Transverse colon (tissue), 4 donors: ENCODE measurements around the gene PAGE1. TPM values are rescaled to one million over a fixed set of nuclear protein-coding genes. Genes with fewer than 3 reads are reported as not detected.

Experiments used
- DNase-seq: peaks from one replicate; pipeline ENCODE4 v3.0.0-alpha.2; 2019
- H3K27ac ChIP-seq, 4 donors: fragments of 200-600 bp; sonication (generic); 2 replicates each; pipeline ENCODE4 v1.5.1; 2016 to 2018; ENCODE audit warnings: inconsistent platforms in 4 of 4
- H3K27me3 ChIP-seq: fragments of 200-600 bp; sonication (generic); 2 replicates; pipeline ENCODE4 v1.5.1; 2017; ENCODE audit warnings: inconsistent platforms
- H3K36me3 ChIP-seq, 4 donors: fragments of 200-600 bp; sonication (generic); 2 replicates each; pipeline ENCODE4 v1.5.1; 2017 to 2019; ENCODE audit warnings: inconsistent platforms in 4 of 4
- H3K4me1 ChIP-seq, 4 donors: fragments of 200-600 bp; sonication (generic); 2 replicates each; pipeline ENCODE4 v1.5.1; 2017 to 2020; ENCODE audit warnings: inconsistent platforms in 4 of 4
- H3K4me3 ChIP-seq, 4 donors: fragments of 200-600 bp; sonication (generic); 1 replicate in 1 of 4; 2 replicates in 3 of 4; pipeline versions ENCODE4 v1.5.1 to v1.6.1; 2017 to 2019; ENCODE audit warnings: inconsistent platforms in 4 of 4
- H3K9me3 ChIP-seq, 2 donors: fragments of 200-600 bp; sonication (generic); 2 replicates each; pipeline ENCODE4 v1.5.1; 2017 to 2019; ENCODE audit warnings: inconsistent platforms in 2 of 2
- CTCF ChIP-seq, 5 experiments: fragments of 200-600 bp in 3 of 5; fragments of 450-650 bp in 2 of 5; sonication (generic) in 3 of 5; IDR thresholded peaks; 1 replicate in 2 of 5; 2 replicates in 3 of 5; pipeline ENCODE4 v1.5.1; 2016 to 2017; ENCODE audit warnings: antibody characterized with exemption in 5 of 5, inconsistent platforms in 3 of 5, mild to moderate bottlenecking in 2 of 5, moderate library complexity in 1 of 5
- EP300 ChIP-seq: sonication (generic); formaldehyde crosslinking; IDR thresholded peaks from one replicate; pipeline ENCODE4 v1.6.1; 2017; ENCODE audit warnings: antibody characterized with exemption, low read depth
- POLR2A ChIP-seq: fragments of 450-650 bp; IDR thresholded peaks from one replicate; pipeline ENCODE4 v1.6.1; 2016; ENCODE audit warnings: antibody characterized with exemption, mild to moderate bottlenecking, moderate library complexity
- POLR2AphosphoS5 ChIP-seq, 3 donors: sonication (generic); formaldehyde crosslinking; IDR thresholded peaks; one replicate each; pipeline ENCODE4 v1.6.1; 2016; ENCODE audit warnings: antibody characterized with exemption in 3 of 3
- WGBS, 2 donors: methylation state at CpG; one replicate each; pipeline ENCODE4 v1.1.5; 2018; ENCODE audit warnings: low coverage in 1 of 2; 5-methylcytosine and 5-hydroxymethylcytosine counted together
- in situ Hi-C, 4 donors: fragments of 200-750 bp; cut with MboI; loops; one replicate each; pipeline versions ENCODE4 v1.15.0 to v1.15.1; 2017; ENCODE audit warnings: low sequenced_read_pairs in 3 of 4, low pct_ligation_motif_present in 1 of 4, low pct_unique_long_range_greater_than_20kb in 1 of 4
- intact Hi-C: fragments of 100-400 bp; cut with DNase I; formaldehyde crosslinking; loops from one replicate; pipeline ENCODE4 v1.15.1; 2023; ENCODE audit warnings: low total_unique reads
- total RNA-seq, 4 donors: library from RNA; depleted of rRNA; stranded (reverse); fragments of >200 nt; gene quantifications; one replicate each; pipeline ENCODE4 v1.1.0, GENCODE V29; 2016

Gene PAGE1
- total RNA-seq, 4 donors from 2014 or later: not detected

GRCh38 chrX:49659771-49660170 lies 36.0 kb downstream of the PAGE1 start:
- 57% methylated on average over 4 of the region's 4 CpGs; no CpG with 5 or more reads in 1 of the 2 donors for WGBS, 2 donors
- Histone ChIP-seq H3K9me3 (no peaks in the 10 kb centered on the region), H3K27me3 (no peaks in the 10 kb centered on the region), H3K4me1 (no peaks in the 10 kb centered on the region), H3K36me3 (no peaks in the 10 kb centered on the region), H3K27ac (no peak overlapping the region), H3K4me3 (no peak overlapping the region)
- in situ Hi-C loops: no loop called here
- no peak for TF ChIP-seq CTCF (IDR thresholded peaks at IDR 0.05)
- DNase-seq: no peak
- intact Hi-C loops: no loop called here

GRCh38 chrX:49656533-49656932 lies 39.3 kb downstream of the PAGE1 start:
- Histone ChIP-seq H3K4me3 (no peak overlapping the region), H3K27me3 (no peaks in the 10 kb centered on the region), H3K4me1 (no peaks in the 10 kb centered on the region), H3K27ac (no peak overlapping the region), H3K36me3 (no peaks in the 10 kb centered on the region), H3K9me3 (no peaks in the 10 kb centered on the region)
- 59% methylated on average over 3 of the region's 3 CpGs; no CpG with 5 or more reads in 1 of the 2 donors for WGBS, 2 donors
- intact Hi-C loops (no loop called here), in situ Hi-C loops (no loop called here)
- TF ChIP-seq POLR2A (no peak), CTCF (IDR thresholded peaks at IDR 0.05) (no peak), EP300 (no peak), POLR2AphosphoS5 (IDR thresholded peaks at IDR 0.05) (no peak)
- DNase-seq: no peak

- intact Hi-C loops (no loop called here), in situ Hi-C loops (no loop called here)
- TF ChIP-seq EP300: no peak
- Histone ChIP-seq H3K36me3 (no peaks in the 10 kb centered on the region), H3K4me1 (no peaks in the 10 kb centered on the region), H3K9me3 (no peaks in the 10 kb centered on the region), H3K27ac (no peak overlapping the region), H3K27me3 (no peaks in the 10 kb centered on the region), H3K4me3 (no peak overlapping the region)
- 65% methylated on average over 6 of the region's 8 CpGs; no CpG with 5 or more reads in 1 of the 2 donors for WGBS, 2 donors
- DNase-seq: no peak
These were observed 50.7 kb downstream of the PAGE1 start for GRCh38 chrX:49644991-49645637.

Other genes starting within 250 kb of the PAGE1 start
- gene GAGE12C, start 163.8 kb downstream of the PAGE1 start, total RNA-seq: not detected
- gene GAGE12D, start 154.3 kb downstream of the PAGE1 start, total RNA-seq: not detected
- gene GAGE12E, start 144.7 kb downstream of the PAGE1 start, total RNA-seq: not detected
- gene GAGE12F, start 135.1 kb downstream of the PAGE1 start, total RNA-seq: not detected
- gene GAGE12G, start 125.6 kb downstream of the PAGE1 start, total RNA-seq: not detected
- not detected for gene GAGE12H, start 116.0 kb downstream of the PAGE1 start, total RNA-seq
- not detected for gene GAGE2A, start 106.5 kb downstream of the PAGE1 start, total RNA-seq
- not detected for gene GAGE1, start 97.0 kb downstream of the PAGE1 start, total RNA-seq
- not detected for gene PAGE4, start 133.3 kb upstream of the PAGE1 start, total RNA-seq
- 1 to 10 TPM in 2 of 4 donors, under 1 TPM in 1, not detected in 1; 0.40 to 2.6 (median 1.6) TPM for gene USP27X, start 183.5 kb upstream of the PAGE1 start, total RNA-seq
- gene CLCN5, start 226.6 kb upstream of the PAGE1 start, total RNA-seq: 1 to 10 TPM; 3.7 to 8.2 (median 5.5) TPM